GM21528 (cell line): ENCODE measurements around the gene DGUOK.
A peak's percentile ranks its signal among the peaks of the same experiment; 100 is the strongest.

Experiments used
- ATAC-seq: cut with Tn5 transposase; IDR thresholded peaks from one replicate; pipeline ENCODE4 v1.9.1; 2021; ENCODE audit warnings: mild to moderate bottlenecking, moderate library complexity; ENCODE audit not compliant: unreplicated experiment, low FRiP score

Gene DGUOK

DNA sequence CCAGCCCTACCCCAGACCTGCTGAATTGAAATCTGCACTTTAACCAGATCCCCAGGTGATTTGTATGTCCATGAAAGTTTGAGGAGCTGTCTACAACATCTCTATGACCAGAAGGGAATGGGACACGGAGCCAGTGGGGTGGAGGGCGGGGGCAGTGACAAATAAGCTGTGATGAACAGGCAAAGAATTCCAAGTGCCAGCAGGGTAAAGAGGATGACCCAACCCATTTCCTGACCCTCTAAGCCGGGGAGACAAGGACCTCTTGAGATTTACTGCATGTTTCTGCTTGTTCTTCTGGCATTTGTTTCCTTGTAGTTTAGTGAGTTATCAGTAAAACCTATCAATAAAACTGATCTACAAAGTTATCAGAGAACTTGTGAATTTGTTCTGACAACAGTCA lies 66.7 kb downstream of the DGUOK start:
- no peak for ATAC-seq

DNA sequence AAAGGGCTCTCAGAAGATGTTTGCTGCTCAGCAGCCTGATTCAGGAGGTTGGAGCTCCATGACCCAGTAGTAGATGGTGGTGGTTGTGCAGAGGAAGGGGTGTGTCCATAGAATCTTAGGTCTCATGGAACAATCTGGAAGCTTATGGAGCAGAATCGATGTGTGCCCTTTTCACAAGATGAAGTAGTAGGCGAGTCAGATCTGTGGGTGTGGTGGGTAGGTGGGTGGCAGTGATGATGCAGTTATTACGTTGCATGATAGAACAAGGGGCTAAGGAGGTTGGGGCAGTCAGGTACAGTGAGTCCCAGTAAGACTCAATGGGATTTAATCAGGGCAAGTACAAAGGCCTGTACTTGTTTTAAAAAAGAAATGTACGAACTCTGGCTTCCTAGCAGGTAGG lies 67.1 kb downstream of the DGUOK start:
- ATAC-seq, result no peak

- no peak for ATAC-seq
These were observed 67.6 kb downstream of the DGUOK start for GRCh38 chr2:73994178-73994831.

DNA sequence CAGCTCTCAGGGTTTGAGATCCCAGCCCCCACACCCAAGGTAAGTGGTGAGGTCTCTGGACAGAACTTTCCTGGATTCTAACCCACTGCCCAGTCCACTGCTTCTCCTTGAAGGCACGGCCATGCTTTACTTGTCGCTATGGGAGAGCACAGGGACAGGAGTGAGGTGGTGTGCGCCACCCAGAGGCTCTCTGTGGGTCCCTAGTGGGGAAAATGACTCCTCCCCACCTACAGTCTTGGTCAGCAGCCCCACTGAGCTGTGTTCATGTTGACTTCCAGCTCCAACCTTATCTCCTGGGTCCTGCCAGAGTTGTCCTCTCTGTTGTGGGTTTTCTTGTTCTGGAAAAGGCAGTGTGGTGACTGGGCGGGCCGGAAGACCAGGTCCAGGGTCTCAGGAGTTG lies 69.1 kb downstream of the DGUOK start:
- ATAC-seq, result no peak

GRCh38 chr2:73997813-73998212 lies 71.1 kb downstream of the DGUOK start:
- no peak for ATAC-seq

GRCh38 chr2:73998451-73998850 lies 71.8 kb downstream of the DGUOK start:
- ATAC-seq, result no peak

GRCh38 chr2:73998933-73999332 lies 72.3 kb downstream of the DGUOK start:
- ATAC-seq, result no peak

- ATAC-seq, result no peak
These were observed 73.4 kb downstream of the DGUOK start for GRCh38 chr2:73999881-74000597.

GRCh38 chr2:74000666-74001065 lies 74.0 kb downstream of the DGUOK start:
- ATAC-seq, result no peak

DNA sequence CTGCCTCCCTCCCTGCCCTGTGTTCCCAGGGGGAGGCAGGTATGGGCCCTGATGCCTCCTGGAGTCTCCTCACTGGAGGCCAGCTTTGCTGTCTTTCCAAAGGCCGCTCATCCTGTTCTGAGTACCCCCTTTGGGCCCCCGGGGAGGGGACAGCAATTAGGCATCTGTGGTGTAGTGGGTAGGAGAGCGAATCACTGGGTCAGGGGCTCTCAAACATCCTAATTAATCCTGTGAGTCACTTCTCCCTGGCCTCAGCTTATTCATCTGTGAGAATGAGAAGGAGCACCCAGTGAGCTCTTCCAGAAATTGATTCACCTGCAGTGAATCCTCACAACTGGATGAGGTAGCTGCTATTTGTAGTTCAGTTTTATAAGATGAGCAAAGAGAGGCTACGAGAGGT lies 74.4 kb downstream of the DGUOK start:
- no peak for ATAC-seq

- ATAC-seq, result peak; percentile 42
These were observed 75.3 kb downstream of the DGUOK start for GRCh38 chr2:74001781-74002504.

DNA sequence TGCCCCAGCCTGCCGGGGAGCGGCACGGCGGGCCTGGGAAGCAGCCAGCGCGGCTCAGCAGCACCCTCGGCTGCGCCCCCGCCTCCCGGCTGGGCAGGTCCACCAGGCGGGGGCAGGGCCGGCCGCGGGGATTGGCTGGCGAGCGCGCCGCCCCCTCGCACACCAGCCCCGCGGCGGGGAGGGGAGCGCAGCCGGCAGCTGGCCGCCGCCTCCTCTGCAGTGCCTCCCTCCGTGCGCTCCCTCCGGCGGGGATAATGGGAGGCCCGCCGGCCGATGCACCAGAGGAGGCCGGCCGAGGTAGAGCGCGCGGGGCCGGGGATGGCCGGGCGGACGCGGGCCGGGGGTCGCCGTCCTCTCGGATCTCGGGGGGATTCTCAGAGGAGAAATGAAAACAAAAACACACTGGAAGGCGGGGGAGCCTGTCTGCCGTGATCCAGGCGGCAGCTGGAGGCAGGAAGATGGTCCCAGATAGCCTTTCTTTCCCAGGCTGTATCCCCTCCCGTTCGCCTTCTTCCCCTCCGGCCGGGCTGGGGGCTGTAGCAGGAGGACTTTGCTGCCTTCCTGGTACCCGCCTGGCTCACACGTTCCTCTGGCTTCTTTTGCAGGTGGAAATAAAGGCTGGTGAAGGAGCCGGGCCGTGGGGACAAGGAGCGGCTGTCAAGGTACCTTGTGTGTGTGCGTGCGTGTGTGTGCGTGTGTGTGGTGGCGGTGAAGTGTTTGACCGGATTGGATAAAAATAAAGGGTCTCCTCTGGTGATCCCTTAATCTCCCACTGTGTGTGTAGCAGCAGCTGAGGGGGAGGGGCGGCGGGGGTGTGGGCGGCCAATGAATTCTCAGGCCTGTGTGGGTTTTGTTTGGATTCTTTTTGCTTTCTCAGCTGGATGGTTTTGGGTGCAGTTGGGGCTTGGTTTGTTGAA lies 76.1 kb downstream of the DGUOK start:
- ATAC-seq, result peak; percentile 69

- no peak for ATAC-seq
These were observed 77.0 kb downstream of the DGUOK start for GRCh38 chr2:74003494-74004211.

GRCh38 chr2:74004212-74005182 lies 77.8 kb downstream of the DGUOK start:
- ATAC-seq, result no peak

- ATAC-seq, result no peak
These were observed 79.1 kb downstream of the DGUOK start for GRCh38 chr2:74005786-74006185.

DNA sequence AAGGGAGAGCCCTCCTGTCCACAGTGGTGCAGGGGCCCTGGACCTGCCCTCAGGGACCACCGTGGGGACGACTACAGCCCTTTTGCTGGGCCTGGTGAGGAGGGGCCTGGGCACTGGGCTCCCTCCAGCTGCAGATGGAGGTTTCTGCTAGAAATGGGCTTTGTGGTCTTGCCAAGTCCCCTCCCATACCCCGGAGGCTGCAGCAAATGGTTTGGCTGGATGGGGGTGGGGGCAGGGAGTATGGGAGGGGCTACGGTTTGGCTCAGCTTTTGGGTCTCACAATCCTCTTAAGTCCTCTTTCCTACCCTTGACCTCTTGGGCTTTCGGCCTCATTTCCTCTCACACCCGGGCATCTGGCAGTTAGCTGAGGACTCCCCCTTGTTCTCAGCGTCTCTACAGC lies 79.8 kb downstream of the DGUOK start:
- no peak for ATAC-seq

- ATAC-seq, result no peak
These were observed 80.4 kb downstream of the DGUOK start for GRCh38 chr2:74007121-74007520.

DNA sequence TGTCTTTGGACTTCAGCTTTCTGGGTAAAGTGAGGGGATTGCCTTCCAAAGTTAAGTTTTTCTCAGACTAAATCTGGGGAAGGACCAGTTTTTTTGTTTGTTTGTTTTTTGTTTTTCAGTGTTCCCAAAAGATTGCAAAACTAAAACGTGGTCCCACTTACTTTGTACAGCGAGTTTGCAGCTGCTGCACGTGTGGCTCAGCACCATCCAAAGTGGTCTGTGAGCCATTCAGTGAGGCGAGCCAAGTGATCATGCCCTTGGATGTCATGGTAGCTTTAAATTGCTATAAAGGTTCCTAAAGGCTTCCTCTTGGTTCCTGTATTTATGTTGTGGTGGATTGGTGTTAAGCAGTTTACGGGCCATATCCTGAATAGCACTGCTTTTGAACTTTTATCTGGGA lies 81.0 kb downstream of the DGUOK start:
- ATAC-seq, result no peak
